ENCODE results near the gene ENPP7. TPM values are rescaled to one million over a fixed set of nuclear protein-coding genes. Genes with fewer than 3 reads are reported as not detected.

ENPP7 gene
- polyA plus RNA-seq, 3 donors: not detected

DNA sequence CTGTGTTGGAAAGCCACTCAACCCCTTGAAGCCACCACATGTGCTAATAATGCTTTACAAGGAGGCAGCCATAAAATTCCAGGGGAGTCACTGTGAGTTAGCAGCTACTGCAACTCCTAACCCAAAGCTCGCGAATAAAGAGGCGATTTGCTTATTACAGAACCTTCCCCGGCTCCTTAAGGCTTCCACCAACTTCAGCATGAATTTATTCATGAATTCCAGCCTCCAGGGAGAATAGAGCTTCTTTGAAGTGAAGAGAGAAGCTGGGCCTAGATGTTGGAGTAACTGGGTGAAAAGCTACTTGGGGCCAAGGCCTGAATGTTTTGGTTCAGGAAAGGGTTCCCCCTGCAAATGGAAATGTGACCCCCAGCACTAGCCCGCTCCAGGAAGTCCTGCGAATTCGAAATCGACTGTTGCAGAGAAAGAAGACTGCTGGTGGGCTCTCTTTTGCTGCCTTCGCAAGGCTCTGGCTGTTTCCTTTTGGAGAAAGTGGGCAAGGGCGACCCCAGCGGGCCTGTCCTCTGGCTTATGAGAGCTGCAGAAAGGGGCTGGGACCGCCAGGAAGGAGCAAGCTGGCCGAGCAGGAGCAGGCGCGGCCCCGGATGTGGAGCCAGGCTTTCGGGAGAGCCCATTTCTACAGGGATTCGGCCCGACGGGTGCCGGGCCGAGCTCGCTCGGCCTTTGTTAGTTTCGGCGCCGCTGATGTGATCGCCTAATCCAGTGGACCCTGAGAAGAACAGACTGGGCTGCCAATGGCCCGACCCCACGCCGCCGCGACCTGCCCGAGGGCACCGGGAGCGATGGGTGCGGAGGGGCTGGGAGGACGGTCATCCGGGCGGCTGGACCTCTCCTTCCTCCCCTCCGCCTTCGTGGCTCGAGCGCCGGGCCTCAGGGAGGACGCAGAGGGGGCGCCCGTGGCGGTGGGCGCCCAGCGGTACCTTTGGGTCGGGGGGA lies 58.5 kb downstream of the ENPP7 start:
- intact Hi-C loops (cut with micrococcal nuclease): loop anchor here in 1 of 2 donors (5.0 kb wide), 2 partner anchors 128 to 198 kb away; no protein-coding TSS in a partner anchor
- peaks cover 6 to 12% of the 10 kb centered on the region in 2 donors for H3K36me3 Mint-ChIP-seq
- Histone ChIP-seq H3K79me2 (ENCODE audit: insufficient read depth, low read length) (no peaks in the 10 kb centered on the region), H3K9ac (ENCODE audit: insufficient read depth, low read length, poor library complexity, severe bottlenecking) (no peak overlapping the region), H3K4me1 (ENCODE audit: control insufficient read depth in 1 of 2, insufficient read depth in 2 of 2, low read length in 2 of 2) (peaks cover 19 to 25% of the 10 kb centered on the region in 2 donors), H3K4me3 (replicated peaks in 1 of 3; ENCODE audit: low read depth in 2 of 3, low read length in 3 of 3) (no peak overlapping the region), H3K27me3 (ENCODE audit: control insufficient read depth in 2 of 2, insufficient read depth in 2 of 2, low read length in 2 of 2) (peaks cover 53 to 75% of the 10 kb centered on the region in 2 donors), H3K27ac (ENCODE audit: low read depth in 1 of 2, low read length in 2 of 2) (no peak overlapping the region), H3K36me3 (replicated peaks in 1 of 2; ENCODE audit: control insufficient read depth in 1 of 2, insufficient read depth in 2 of 2, low read length in 2 of 2) (no peaks in the 10 kb centered on the region), H4K20me1 (ENCODE audit: insufficient read depth, low read length) (peaks cover 20% of the 10 kb centered on the region), H2AFZ (ENCODE audit: insufficient read depth, low read depth, low read length, poor library complexity, severe bottlenecking) (peak overlapping the region; percentile 52), H3K4me2 (replicated peaks; ENCODE audit: extremely low read depth, low read length, poor library complexity, severe bottlenecking) (peak overlapping the region; percentile 31), H3K9me3 (replicated peaks in 1 of 2; ENCODE audit: control insufficient read depth in 1 of 2, insufficient read depth in 1 of 2, low read length in 2 of 2) (peaks cover 11 to 16% of the 10 kb centered on the region in 2 donors)
- 14% methylated on average over 37 of the region's 52 CpGs for WGBS (ENCODE audit: insufficient coverage)
- H3K9me3 Mint-ChIP-seq: peaks cover 0 to 24% (median 6%) of the 10 kb centered on the region in 7 donors
- no peak for DNase-seq
- H3K4me1 Mint-ChIP-seq: peaks cover 18% of the 10 kb centered on the region
- peaks cover 65 to 79% (median 70%) of the 10 kb centered on the region in 3 donors for H3K27me3 Mint-ChIP-seq (ENCODE audit: low read depth in 3 of 3)
- peak overlapping the region in 1 of 2 donors; percentile 52 for H3K4me3 Mint-ChIP-seq
- TF ChIP-seq, protein P1, sequence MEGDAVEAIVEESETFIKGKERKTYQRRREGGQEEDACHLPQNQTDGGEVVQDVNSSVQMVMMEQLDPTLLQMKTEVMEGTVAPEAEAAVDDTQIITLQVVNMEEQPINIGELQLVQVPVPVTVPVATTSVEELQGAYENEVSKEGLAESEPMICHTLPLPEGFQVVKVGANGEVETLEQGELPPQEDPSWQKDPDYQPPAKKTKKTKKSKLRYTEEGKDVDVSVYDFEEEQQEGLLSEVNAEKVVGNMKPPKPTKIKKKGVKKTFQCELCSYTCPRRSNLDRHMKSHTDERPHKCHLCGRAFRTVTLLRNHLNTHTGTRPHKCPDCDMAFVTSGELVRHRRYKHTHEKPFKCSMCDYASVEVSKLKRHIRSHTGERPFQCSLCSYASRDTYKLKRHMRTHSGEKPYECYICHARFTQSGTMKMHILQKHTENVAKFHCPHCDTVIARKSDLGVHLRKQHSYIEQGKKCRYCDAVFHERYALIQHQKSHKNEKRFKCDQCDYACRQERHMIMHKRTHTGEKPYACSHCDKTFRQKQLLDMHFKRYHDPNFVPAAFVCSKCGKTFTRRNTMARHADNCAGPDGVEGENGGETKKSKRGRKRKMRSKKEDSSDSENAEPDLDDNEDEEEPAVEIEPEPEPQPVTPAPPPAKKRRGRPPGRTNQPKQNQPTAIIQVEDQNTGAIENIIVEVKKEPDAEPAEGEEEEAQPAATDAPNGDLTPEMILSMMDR (IDR thresholded peaks at IDR 0.05): no peak
- H3K27ac Mint-ChIP-seq: no peak overlapping the region

DNA sequence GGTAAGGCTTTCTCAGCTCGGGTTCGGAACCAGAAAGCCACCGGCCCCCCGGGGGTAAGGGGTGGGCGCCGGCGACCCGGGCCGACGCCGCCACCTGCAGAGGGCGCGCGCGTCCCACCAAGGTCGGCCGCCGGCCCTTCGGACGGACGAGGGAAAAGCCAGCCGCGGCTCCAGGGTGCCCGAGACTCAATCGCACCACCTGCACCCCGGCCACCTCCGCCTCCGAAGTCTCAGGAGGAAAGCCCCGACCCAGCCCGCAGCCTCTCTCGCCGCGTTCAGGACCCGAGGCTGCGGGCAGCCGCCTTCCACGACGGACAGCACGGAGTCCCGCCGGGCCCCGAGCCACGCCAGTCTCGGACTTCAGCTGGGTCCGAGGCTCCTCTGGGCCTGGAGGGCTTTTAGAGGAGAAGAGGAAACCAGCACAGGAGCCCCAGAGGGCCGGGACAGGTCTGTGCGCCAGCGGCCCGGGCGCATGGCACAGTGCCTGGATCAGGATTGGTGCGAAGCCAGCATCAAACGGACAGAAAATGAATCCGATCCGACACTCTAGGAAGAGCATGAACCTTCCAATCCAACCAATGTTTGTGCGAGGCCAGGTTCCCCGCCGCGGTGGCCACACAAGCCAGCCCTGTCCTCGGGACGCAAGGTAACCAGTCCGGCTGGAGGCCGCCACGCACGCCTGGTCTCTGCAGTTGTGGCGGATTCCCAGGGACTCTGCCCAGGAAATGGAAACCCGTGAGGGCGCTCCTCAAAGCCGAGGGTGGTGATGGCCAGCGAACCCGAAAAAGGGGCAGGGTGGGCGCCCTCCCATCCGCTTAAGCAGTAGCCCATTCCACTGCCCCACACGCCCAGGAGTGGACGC lies 59.4 kb downstream of the ENPP7 start:
- Histone ChIP-seq H3K27me3 (ENCODE audit: control insufficient read depth in 2 of 2, insufficient read depth in 2 of 2, low read length in 2 of 2) (peaks cover 53 to 79% of the 10 kb centered on the region in 2 donors), H3K9ac (ENCODE audit: insufficient read depth, low read length, poor library complexity, severe bottlenecking) (no peak overlapping the region), H3K4me3 (replicated peaks in 1 of 3; ENCODE audit: low read depth in 2 of 3, low read length in 3 of 3) (no peak overlapping the region), H3K79me2 (ENCODE audit: insufficient read depth, low read length) (no peaks in the 10 kb centered on the region), H3K9me3 (replicated peaks in 1 of 2; ENCODE audit: control insufficient read depth in 1 of 2, insufficient read depth in 1 of 2, low read length in 2 of 2) (peaks cover 11 to 16% of the 10 kb centered on the region in 2 donors), H3K4me2 (replicated peaks; ENCODE audit: extremely low read depth, low read length, poor library complexity, severe bottlenecking) (peak overlapping the region; percentile 31), H3K27ac (ENCODE audit: low read depth in 1 of 2, low read length in 2 of 2) (no peak overlapping the region), H3K4me1 (ENCODE audit: control insufficient read depth in 1 of 2, insufficient read depth in 2 of 2, low read length in 2 of 2) (peaks cover 19 to 25% of the 10 kb centered on the region in 2 donors), H4K20me1 (ENCODE audit: insufficient read depth, low read length) (peaks cover 29% of the 10 kb centered on the region), H2AFZ (ENCODE audit: insufficient read depth, low read depth, low read length, poor library complexity, severe bottlenecking) (peak overlapping the region; percentile 52), H3K36me3 (replicated peaks in 1 of 2; ENCODE audit: control insufficient read depth in 1 of 2, insufficient read depth in 2 of 2, low read length in 2 of 2) (peaks cover 8% of the 10 kb centered on the region in 2 donors)
- H3K36me3 Mint-ChIP-seq: peaks cover 12 to 14% of the 10 kb centered on the region in 2 donors
- no peak overlapping the region for H3K27ac Mint-ChIP-seq
- H3K9me3 Mint-ChIP-seq: peaks cover 0 to 24% (median 6%) of the 10 kb centered on the region in 7 donors
- H3K27me3 Mint-ChIP-seq (ENCODE audit: low read depth in 3 of 3): peaks cover 65 to 84% (median 68%) of the 10 kb centered on the region in 3 donors
- intact Hi-C loops (cut with micrococcal nuclease): loop anchor here (5.0 kb wide), 3 partner anchors 127 to 202 kb away; no protein-coding TSS in a partner anchor
- 12% methylated on average over 73 of the region's 74 CpGs for WGBS (ENCODE audit: insufficient coverage)
- TF ChIP-seq, protein P1 (IDR thresholded peaks at IDR 0.05): peak; percentile 94
- H3K4me1 Mint-ChIP-seq: peaks cover 18% of the 10 kb centered on the region
- DNase-seq: peak in 2 of 3 donors; percentile 49 to 59
- H3K4me3 Mint-ChIP-seq: peak overlapping the region in 1 of 2 donors; percentile 65
